HepG2 (cell line): Measurements from ENCODE around the gene GPN2. TPM values are rescaled to one million over a fixed set of nuclear protein-coding genes. Genes with fewer than 3 reads are reported as not detected.

Experiments
- GTF2F1 ChIP-seq: fragments of 150-350 bp; IDR thresholded peaks from 2 replicates; pipeline ENCODE4 v1.6.1; 2014; ENCODE audit warnings: low read length
- NRL ChIP-seq: sonication (generic); formaldehyde crosslinking; IDR thresholded peaks from 2 replicates; pipeline ENCODE4 v1.5.0; 2020; ENCODE audit warnings: missing genetic modification reagents, mild to moderate bottlenecking, moderate library complexity, borderline replicate concordance
- POLR2A ChIP-seq, 2 experiments: IDR thresholded peaks; 2 replicates each; pipeline ENCODE4 v1.6.1; 2011; ENCODE audit warnings: low read depth in 2 of 2, low read length in 2 of 2, mild to moderate bottlenecking in 1 of 2, moderate library complexity in 1 of 2; ENCODE audit not compliant: insufficient read depth in 1 of 2
- SNAPC2 ChIP-seq: sonication (generic); formaldehyde crosslinking; IDR thresholded peaks from 2 replicates; pipeline ENCODE4 v1.8.1; 2022; ENCODE audit warnings: mild to moderate bottlenecking, missing genetic modification reagents
- U2AF1 ChIP-seq: fragments of 200-400 bp; formaldehyde crosslinking; optimal IDR thresholded peaks from 2 replicates; pipeline ENCODE3; 2017; ENCODE audit warnings: mild to moderate bottlenecking, low read depth, low read length
- ZNF205 ChIP-seq: IDR thresholded peaks from 2 replicates; pipeline ENCODE4 v1.6.1; 2018; ENCODE audit warnings: missing biosample characterization, missing genetic modification reagents
- ZNF260 ChIP-seq: sonication (generic); formaldehyde crosslinking; IDR thresholded peaks from 2 replicates; pipeline ENCODE4 v1.4.0; 2020; ENCODE audit warnings: missing genetic modification reagents, low read depth, mild to moderate bottlenecking, borderline replicate concordance
- ZNF317 ChIP-seq: sonication (generic); formaldehyde crosslinking; IDR thresholded peaks from 2 replicates; pipeline ENCODE4 v1.5.0; 2020; ENCODE audit warnings: mild to moderate bottlenecking, missing genetic modification reagents
- ZNF501 ChIP-seq: sonication (generic); formaldehyde crosslinking; IDR thresholded peaks from 2 replicates; pipeline ENCODE4 v1.5.1; 2020; ENCODE audit warnings: mild to moderate bottlenecking, moderate library complexity, missing genetic modification reagents
- ZNF605 ChIP-seq: sonication (generic); formaldehyde crosslinking; IDR thresholded peaks from 2 replicates; pipeline ENCODE4 v1.8.0; 2022; ENCODE audit warnings: mild to moderate bottlenecking, missing genetic modification reagents
- ZNF883 ChIP-seq: sonication (generic); formaldehyde crosslinking; IDR thresholded peaks from 2 replicates; pipeline ENCODE4 v1.5.1; 2020; ENCODE audit warnings: mild to moderate bottlenecking, missing genetic modification reagents; ENCODE audit errors: not compliant biosample characterization
- polyA plus RNA-seq, 8 experiments: library from polyadenylated mRNA; depleted of rRNA in 3 of 8; stranded (reverse) in 7 of 8; unstranded in 1 of 8; fragments of >200 nt; fragmentation: Illumina TruSeq in 4 of 8; extraction: Trizol in 4 of 8; gene quantifications; 2 replicates each; pipeline versions ENCODE4 v1.2.1 to v1.2.3, GENCODE V29; 2011 to 2016; ENCODE audit warnings: low read depth in 4 of 8, missing spikeins in 1 of 8, mixed read lengths in 1 of 8; ENCODE audit not compliant: insufficient read depth in 1 of 8
- total RNA-seq, 5 experiments: library from RNA; depleted of rRNA; stranded (reverse); fragments of >200 nt; fragmentation: Illumina TruSeq; extraction: Trizol; gene quantifications; 2 replicates each; pipeline ENCODE4 v1.2.3, GENCODE V29; 2016; ENCODE audit warnings: low read depth in 1 of 5
- TF ChIP-seq, protein P1 (sequence below): IDR thresholded peaks from 2 replicates; pipeline ENCODE4 v1.6.1; 2016; ENCODE audit warnings: control low read depth
- TF ChIP-seq, protein P2 (sequence below): sonication (generic); formaldehyde crosslinking; IDR thresholded peaks from 2 replicates; pipeline ENCODE4 v1.5.1; 2020; ENCODE audit warnings: mild to moderate bottlenecking, missing genetic modification reagents, moderate library complexity
- TF ChIP-seq, protein P3 (sequence below): IDR thresholded peaks from 2 replicates; pipeline ENCODE4 v1.6.1; 2016; ENCODE audit warnings: missing compliant biosample characterization, missing genetic modification reagents, borderline replicate concordance
- TF ChIP-seq, protein P4 (sequence below): IDR thresholded peaks from 2 replicates; pipeline ENCODE4 v1.6.1; 2012; ENCODE audit warnings: low read length, improper control_type of control experiment

GPN2 gene
- total and polyA plus RNA-seq, 2 of the 13 experiments (the other 11 are each of a cell fraction or from before 2014, with no cell fraction given) = 19.3 to 38.9 TPM

DNA sequence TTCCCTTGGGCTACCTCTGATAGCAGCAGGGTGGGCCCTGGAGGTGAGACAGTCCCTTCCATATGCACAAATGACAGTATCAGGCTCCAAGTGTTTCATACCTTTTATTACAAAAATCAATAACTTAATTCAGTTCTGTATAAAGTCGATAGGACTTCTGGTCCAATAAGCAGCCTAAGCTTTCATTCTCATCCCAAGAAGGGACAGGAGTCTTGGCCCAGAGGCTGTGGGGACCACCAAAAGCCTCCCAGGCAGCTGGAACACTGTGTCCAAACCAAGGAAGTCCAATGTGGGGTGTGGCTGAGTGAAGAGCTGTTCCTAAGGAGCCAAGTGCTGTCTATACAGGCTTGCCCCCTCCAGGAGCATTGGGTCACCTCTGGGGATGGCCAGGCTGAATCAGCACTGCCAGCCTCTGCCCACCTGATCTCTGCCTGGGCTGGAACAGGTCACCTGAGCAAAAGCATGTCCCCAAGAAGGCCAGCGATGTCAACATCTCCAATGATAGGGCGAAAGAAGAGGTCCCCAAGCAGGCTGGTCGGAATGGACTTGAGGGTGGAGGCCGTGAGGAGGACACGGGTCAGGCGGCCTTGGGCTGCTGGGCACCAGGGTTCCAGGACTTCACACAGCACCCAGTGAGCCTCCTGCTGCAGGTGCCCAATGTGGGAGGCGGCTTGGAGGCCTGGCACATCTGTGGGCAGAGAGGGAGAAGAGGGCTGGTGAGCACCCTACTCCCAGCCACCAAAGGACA lies 21.5 kb upstream of the GPN2 start (continued):
- TF ChIP-seq ZNF501 (CRISPR knock-in tag) = no peak; the same call in 1 of the 2 replicates
- TF ChIP-seq ZNF317 = no peak
- TF ChIP-seq POLR2A (IDR thresholded peaks at IDR 0.05; ENCODE audit: insufficient read depth in 1 of 2, low read depth in 2 of 2, low read length in 2 of 2) = peak; percentile 14 to 75; a peak in 3 of 4 replicates
- peak; percentile 41 for TF ChIP-seq ZNF883 (CRISPR knock-in tag)
- TF ChIP-seq, protein P1, sequence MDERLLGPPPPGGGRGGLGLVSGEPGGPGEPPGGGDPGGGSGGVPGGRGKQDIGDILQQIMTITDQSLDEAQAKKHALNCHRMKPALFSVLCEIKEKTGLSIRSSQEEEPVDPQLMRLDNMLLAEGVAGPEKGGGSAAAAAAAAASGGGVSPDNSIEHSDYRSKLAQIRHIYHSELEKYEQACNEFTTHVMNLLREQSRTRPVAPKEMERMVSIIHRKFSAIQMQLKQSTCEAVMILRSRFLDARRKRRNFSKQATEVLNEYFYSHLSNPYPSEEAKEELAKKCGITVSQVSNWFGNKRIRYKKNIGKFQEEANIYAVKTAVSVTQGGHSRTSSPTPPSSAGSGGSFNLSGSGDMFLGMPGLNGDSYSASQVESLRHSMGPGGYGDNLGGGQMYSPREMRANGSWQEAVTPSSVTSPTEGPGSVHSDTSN = no peak
- TF ChIP-seq ZNF260 (CRISPR knock-in tag) = no peak
- TF ChIP-seq ZNF605 (CRISPR knock-in tag) = no peak
- TF ChIP-seq, protein P2, sequence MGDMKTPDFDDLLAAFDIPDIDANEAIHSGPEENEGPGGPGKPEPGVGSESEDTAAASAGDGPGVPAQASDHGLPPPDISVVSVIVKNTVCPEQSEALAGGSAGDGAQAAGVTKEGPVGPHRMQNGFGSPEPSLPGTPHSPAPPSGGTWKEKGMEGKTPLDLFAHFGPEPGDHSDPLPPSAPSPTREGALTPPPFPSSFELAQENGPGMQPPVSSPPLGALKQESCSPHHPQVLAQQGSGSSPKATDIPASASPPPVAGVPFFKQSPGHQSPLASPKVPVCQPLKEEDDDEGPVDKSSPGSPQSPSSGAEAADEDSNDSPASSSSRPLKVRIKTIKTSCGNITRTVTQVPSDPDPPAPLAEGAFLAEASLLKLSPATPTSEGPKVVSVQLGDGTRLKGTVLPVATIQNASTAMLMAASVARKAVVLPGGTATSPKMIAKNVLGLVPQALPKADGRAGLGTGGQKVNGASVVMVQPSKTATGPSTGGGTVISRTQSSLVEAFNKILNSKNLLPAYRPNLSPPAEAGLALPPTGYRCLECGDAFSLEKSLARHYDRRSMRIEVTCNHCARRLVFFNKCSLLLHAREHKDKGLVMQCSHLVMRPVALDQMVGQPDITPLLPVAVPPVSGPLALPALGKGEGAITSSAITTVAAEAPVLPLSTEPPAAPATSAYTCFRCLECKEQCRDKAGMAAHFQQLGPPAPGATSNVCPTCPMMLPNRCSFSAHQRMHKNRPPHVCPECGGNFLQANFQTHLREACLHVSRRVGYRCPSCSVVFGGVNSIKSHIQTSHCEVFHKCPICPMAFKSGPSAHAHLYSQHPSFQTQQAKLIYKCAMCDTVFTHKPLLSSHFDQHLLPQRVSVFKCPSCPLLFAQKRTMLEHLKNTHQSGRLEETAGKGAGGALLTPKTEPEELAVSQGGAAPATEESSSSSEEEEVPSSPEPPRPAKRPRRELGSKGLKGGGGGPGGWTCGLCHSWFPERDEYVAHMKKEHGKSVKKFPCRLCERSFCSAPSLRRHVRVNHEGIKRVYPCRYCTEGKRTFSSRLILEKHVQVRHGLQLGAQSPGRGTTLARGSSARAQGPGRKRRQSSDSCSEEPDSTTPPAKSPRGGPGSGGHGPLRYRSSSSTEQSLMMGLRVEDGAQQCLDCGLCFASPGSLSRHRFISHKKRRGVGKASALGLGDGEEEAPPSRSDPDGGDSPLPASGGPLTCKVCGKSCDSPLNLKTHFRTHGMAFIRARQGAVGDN (CRISPR knock-in tag) = peak; percentile 75
- TF ChIP-seq, protein P3, sequence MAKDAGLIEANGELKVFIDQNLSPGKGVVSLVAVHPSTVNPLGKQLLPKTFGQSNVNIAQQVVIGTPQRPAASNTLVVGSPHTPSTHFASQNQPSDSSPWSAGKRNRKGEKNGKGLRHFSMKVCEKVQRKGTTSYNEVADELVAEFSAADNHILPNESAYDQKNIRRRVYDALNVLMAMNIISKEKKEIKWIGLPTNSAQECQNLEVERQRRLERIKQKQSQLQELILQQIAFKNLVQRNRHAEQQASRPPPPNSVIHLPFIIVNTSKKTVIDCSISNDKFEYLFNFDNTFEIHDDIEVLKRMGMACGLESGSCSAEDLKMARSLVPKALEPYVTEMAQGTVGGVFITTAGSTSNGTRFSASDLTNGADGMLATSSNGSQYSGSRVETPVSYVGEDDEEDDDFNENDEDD (CRISPR knock-in tag) = 0 out of 2 replicates have a peak, but pooled peaks have one; percentile 2
- 0 out of 2 replicates have a peak, but pooled peaks have one; percentile 42 for TF ChIP-seq ZNF205
- TF ChIP-seq U2AF1 = no peak
- 0 out of 2 replicates have a peak, but pooled peaks have one; percentile 8 for TF ChIP-seq SNAPC2 (CRISPR knock-in tag)
- TF ChIP-seq NRL (CRISPR knock-in tag) = no peak
- TF ChIP-seq, protein P4, sequence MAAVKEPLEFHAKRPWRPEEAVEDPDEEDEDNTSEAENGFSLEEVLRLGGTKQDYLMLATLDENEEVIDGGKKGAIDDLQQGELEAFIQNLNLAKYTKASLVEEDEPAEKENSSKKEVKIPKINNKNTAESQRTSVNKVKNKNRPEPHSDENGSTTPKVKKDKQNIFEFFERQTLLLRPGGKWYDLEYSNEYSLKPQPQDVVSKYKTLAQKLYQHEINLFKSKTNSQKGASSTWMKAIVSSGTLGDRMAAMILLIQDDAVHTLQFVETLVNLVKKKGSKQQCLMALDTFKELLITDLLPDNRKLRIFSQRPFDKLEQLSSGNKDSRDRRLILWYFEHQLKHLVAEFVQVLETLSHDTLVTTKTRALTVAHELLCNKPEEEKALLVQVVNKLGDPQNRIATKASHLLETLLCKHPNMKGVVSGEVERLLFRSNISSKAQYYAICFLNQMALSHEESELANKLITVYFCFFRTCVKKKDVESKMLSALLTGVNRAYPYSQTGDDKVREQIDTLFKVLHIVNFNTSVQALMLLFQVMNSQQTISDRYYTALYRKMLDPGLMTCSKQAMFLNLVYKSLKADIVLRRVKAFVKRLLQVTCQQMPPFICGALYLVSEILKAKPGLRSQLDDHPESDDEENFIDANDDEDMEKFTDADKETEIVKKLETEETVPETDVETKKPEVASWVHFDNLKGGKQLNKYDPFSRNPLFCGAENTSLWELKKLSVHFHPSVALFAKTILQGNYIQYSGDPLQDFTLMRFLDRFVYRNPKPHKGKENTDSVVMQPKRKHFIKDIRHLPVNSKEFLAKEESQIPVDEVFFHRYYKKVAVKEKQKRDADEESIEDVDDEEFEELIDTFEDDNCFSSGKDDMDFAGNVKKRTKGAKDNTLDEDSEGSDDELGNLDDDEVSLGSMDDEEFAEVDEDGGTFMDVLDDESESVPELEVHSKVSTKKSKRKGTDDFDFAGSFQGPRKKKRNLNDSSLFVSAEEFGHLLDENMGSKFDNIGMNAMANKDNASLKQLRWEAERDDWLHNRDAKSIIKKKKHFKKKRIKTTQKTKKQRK = no peak
- no peak for TF ChIP-seq GTF2F1
